Activated CD4-positive, alpha-beta T cell treated with anti-CD3 and anti-CD28 coated beads, Interleukin-10, Interleukin-2, amounts not matched to agents 100 ng/mL and 50 ng/mL, durations not matched to agents 16 hours and 8 hours (primary cell): ENCODE data around the gene CASQ1.

Experiments used
- DNase-seq: peaks from one replicate; pipeline ENCODE4 v3.0.0-alpha.2; 2020

Gene CASQ1

DNA sequence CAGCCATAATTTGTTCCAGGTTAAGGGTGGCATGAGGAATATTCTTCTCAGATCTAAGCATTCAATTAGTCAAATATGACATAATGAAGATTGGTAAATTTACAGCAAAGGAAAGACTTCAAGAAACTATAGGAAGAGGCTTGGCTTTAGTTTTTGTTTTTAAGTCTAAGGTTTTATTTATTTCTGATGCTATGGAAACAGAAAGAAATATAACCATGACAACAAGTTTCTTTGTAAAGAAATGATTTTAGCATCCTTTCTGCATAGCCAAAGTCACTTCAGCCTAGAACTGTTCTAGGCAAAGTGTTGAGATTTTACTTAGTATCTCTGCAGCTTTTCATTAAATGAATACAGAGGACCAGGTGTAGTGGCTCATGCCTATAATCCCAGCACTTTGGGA, 42.5 kb downstream of the CASQ1 start:
- no peak for DNase-seq

GRCh38 chr1:160236806-160237205, 46.4 kb downstream of the CASQ1 start:
- DNase-seq = no peak

DNA sequence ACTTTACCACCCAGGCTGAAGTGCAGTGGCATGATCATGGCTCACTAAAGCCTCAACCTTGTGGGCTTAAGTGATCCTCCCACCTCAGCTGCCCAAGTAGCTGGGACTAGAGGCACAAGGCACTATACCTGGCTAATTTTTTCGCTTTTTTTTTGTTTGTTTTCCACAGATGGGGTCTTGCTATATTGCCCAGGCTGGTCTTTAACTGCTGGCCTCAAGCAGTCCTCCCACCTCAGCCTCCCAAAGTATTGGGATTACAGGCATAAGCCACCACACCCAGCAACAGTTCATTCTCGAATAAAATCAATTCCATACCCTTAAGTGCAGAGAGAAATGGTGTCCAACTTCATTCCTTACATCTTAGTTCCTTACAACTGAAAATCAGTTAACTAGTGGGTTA, 47.2 kb downstream of the CASQ1 start:
- no peak for DNase-seq

DNA sequence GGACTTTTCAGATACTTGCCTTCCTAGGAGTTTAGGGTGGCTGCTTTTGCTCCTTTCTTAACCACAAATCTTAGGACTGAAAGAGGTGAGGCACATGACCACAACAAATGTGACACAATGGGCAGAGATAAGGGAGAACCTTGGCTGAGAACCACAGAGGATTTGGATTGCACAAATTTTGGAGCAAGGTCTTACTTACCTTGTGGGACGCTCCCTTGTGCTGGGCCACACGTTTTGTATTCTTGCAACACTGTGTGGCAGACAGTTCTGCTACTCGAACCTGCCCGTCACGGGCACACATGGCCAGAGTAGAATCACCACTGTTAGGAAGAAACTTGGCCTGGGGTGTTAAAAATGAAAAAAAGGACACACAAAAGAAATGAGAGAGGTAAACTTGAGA, 48.0 kb downstream of the CASQ1 start:
- DNase-seq = no peak

DNA sequence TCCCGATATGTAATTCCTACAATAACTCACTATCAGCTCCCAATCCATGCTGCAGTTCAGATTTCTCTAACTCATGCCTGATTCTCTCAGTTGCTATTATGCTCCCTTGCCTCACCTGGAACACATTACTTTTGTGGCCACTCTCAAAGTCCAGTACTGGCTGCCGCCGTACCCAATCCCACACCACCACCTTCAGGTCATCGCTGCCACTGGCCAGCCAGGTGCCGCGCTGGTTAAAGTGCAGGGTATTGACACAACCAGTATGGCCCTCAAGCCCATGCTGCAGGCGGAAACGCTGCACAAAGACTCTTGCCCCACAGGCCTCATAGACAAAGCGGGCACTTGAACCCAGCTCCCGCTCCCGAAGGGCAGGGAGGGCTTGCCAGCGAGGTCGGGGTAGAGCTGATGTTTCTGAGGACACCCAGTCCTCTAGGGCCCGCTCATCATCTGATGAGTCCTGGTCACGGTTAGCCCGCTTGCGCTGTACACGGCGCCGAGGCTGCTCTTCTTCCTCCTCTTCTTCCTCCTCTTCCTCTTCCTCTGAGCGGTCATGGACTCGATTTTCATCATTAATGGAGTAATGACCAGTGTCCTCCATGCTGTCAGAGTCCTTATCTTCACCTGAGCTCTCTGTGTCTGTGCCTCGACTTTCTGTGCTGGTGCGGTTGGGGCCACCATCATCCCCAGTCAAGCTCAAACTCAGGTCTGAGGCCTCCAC, 49.4 kb downstream of the CASQ1 start:
- DNase-seq = no peak

DNA sequence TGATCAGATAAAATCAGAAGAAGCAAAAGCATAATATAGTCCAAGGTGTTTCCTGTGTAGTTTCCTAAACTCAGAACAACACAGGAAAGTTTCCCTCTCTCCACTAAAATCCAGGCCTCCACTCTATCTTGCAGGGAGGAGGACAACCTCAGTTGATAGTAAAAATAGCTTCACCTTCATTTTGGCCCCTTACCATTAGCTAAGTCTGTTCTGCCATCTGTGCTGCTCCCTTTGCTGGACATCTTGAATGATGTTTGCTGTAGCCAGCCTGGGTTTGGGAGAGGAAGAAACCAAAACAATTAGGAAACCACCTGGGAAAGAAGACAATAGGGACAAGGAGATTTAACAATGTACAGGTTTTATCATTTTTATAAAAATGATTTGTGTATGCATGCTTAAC, 53.4 kb downstream of the CASQ1 start:
- no peak for DNase-seq

DNA sequence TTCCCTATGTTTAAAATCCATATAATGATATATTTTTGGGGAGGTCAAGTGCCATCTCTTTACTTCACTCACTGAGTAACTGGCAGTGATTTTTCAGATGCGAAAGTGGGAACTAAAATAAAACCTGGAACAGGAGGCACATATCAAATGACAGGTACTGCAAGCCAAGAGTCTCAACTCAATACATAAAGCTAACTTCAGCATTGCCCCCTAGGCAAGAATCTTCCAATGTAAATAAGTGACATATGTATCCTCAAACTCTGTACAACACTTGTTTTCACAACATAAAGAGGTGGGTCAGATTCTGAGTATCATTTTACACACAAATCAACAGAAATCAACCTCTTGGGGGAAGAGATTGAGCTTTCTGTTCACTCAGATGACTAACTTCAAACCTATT, 53.8 kb downstream of the CASQ1 start:
- no peak for DNase-seq

DNA sequence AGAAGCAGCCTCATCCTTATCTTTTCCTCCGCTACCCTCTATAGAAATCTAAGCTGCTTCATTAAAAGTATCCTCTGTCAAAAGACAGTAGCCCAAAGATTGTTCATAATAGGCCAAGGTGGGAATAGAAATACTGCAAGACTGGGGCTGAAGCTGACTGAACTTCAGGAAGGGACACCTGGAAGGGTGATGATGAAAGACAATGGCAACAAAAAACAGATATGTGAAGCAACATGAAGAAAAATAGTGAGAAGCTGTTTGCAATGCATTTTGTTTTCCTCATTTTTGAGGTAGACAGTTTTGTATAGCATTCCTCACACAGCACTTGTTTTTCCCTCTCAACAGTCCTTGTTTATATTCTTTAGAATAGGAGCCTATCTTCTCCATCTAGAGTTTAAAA, 55.1 kb downstream of the CASQ1 start:
- DNase-seq = no peak

DNA sequence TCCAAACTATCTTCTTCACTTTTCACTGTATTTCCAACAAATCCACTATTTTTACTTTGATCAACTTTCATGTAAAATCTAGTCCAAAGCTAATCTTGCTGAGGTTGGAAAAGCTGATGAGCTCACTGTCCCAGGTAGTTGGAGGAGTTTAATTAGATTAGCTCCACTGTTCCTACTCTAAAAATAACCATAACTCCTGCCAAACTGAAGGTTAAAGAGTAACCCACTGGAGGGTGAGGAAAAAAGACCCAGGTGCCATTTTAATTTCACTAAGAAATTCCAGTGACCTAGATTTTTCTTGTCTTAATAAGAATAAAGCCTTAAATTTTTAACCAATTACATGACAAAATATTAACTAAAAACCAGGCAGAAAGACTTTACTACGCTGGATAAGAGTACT, 56.7 kb downstream of the CASQ1 start:
- no peak for DNase-seq

DNA sequence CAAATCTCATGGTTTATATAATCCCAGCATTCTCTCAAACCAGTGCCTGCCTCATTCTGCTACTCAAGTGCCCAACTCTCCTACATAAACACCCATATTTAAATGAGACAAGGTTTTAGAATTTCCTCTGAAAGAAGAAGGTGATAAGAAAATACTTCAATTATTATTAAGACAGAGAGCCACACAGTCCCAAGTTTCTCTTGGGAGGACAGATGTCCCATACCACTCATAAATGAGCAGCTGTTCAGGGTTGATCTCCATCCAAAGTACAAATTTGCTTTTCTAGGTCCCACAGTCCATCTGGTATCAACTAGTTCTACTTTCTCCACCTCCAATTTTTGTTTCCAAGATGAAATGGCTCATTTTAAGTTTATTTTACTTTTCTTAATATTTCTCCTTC, 60.6 kb downstream of the CASQ1 start:
- DNase-seq = no peak
